Vagina (tissue), 2 donors: ENCODE results near the gene TTC3. TPM values are rescaled to one million over a fixed set of nuclear protein-coding genes. Genes with fewer than 3 reads are reported as not detected.

ENCODE experiments used
- DNase-seq, 2 donors: peaks; one replicate each; pipeline ENCODE4 v3.0.0-alpha.2; 2017; ENCODE audit errors: extremely low spot score in 2 of 2
- H3K27ac ChIP-seq: fragments of 200-600 bp; sonication (generic); one replicate; pipeline ENCODE4 v1.5.1; 2019
- H3K27me3 ChIP-seq: fragments of 200-600 bp; sonication (generic); one replicate; pipeline ENCODE4 v1.5.1; 2019
- H3K36me3 ChIP-seq, 2 donors: fragments of 200-600 bp; sonication (generic); one replicate each; pipeline ENCODE4 v1.5.1; 2017 to 2019
- H3K4me1 ChIP-seq: fragments of 200-600 bp; sonication (generic); one replicate; pipeline ENCODE4 v1.5.1; 2019
- H3K4me3 ChIP-seq, 2 donors: fragments of 200-600 bp; sonication (generic); 1 replicate in 1 of 2; 2 replicates in 1 of 2; pipeline ENCODE4 v1.5.1; 2016 to 2019
- H3K9me3 ChIP-seq: fragments of 200-600 bp; sonication (generic); one replicate; pipeline ENCODE4 v1.5.1; 2019
- POLR2A ChIP-seq, 2 donors: fragments of 450-650 bp; IDR thresholded peaks; one replicate each; pipeline ENCODE4 v1.6.1; 2017; ENCODE audit warnings: antibody characterized with exemption in 2 of 2, mild to moderate bottlenecking in 2 of 2, moderate library complexity in 2 of 2
- POLR2AphosphoS5 ChIP-seq, 2 donors: sonication (generic); formaldehyde crosslinking; IDR thresholded peaks; one replicate each; pipeline ENCODE4 v1.9.0; 2017; ENCODE audit warnings: antibody characterized with exemption in 2 of 2, mild to moderate bottlenecking in 2 of 2, low read depth in 1 of 2; ENCODE audit not compliant: insufficient read depth in 1 of 2
- intact Hi-C: fragments of 100-400 bp; cut with DNase I; formaldehyde crosslinking; loops from one replicate; pipeline ENCODE4 v1.15.1; 2023
- total RNA-seq: library from RNA; depleted of rRNA; stranded (reverse); fragments of >200 nt; gene quantifications from one replicate; pipeline ENCODE4 v1.2.3, GENCODE V29; 2016
- TF ChIP-seq, protein P1 (sequence below), 3 experiments: fragments of 450-650 bp in 2 of 3; fragments of 200-600 bp in 1 of 3; sonication (generic) in 1 of 3; IDR thresholded peaks; one replicate each; pipeline ENCODE4 v1.5.1; 2017 to 2019; ENCODE audit warnings: antibody characterized with exemption in 3 of 3, mild to moderate bottlenecking in 2 of 3, moderate library complexity in 2 of 3

The TTC3 gene
- total RNA-seq, 1 donor from 2014 or later: 98.0 TPM

DNA sequence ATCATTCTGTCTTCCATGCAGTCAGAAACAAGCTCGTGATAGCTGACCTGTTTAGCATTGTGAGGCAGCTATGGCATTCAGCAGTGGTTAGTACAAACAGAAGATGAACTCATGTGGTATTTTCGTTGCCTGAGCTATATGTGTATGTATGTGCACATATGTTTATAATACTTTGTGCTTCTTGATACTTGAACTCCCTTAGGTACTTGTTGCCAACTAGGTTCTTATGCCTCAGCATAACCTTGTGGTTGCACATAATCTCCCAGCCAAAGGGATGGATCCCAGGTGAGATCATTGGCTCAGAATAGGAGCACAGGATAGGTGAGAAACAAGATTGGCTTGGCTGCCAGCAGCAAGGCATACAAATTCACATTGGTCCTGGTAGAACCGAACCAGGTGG, 108.0 kb downstream of the TTC3 start:
- DNase-seq: no peak
- H3K27ac ChIP-seq: no peak overlapping the region
- H3K36me3 ChIP-seq: peaks cover 0 to 10% of the 10 kb centered on the region in 2 donors
- no peaks in the 10 kb centered on the region for H3K4me1 ChIP-seq
- no peak overlapping the region for H3K4me3 ChIP-seq
- H3K27me3 ChIP-seq: no peaks in the 10 kb centered on the region
- H3K9me3 ChIP-seq: no peaks in the 10 kb centered on the region
- intact Hi-C loops: no loop called here
- TF ChIP-seq, protein P1, sequence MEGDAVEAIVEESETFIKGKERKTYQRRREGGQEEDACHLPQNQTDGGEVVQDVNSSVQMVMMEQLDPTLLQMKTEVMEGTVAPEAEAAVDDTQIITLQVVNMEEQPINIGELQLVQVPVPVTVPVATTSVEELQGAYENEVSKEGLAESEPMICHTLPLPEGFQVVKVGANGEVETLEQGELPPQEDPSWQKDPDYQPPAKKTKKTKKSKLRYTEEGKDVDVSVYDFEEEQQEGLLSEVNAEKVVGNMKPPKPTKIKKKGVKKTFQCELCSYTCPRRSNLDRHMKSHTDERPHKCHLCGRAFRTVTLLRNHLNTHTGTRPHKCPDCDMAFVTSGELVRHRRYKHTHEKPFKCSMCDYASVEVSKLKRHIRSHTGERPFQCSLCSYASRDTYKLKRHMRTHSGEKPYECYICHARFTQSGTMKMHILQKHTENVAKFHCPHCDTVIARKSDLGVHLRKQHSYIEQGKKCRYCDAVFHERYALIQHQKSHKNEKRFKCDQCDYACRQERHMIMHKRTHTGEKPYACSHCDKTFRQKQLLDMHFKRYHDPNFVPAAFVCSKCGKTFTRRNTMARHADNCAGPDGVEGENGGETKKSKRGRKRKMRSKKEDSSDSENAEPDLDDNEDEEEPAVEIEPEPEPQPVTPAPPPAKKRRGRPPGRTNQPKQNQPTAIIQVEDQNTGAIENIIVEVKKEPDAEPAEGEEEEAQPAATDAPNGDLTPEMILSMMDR (IDR thresholded peaks at IDR 0.05): no peak
- TF ChIP-seq POLR2A (IDR thresholded peaks at IDR 0.05) (no peak), POLR2AphosphoS5 (IDR thresholded peaks at IDR 0.05; ENCODE audit: insufficient read depth in 1 of 2, low read depth in 1 of 2) (no peak)

DNA sequence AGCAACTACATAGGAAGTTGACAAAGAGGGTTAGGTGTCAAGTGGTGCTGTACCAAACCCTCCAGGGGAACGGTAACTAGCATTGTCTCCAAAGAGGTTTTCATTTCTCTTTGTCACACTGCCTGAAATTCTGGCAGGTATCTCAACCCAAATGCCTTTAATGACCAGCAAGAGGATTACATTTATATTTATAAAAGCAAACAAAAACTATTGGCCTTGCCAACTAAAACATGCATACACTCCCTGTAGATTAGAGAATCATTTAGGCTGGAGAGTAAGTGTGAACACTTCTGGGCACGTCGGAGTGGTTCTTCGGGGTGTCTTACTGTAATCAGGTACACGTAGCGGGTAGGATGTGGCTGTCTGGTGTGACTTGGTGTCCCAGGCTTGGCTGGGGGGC, 109.2 kb downstream of the TTC3 start:
- Histone ChIP-seq H3K36me3 (peaks cover 0 to 14% of the 10 kb centered on the region in 2 donors), H3K4me1 (no peaks in the 10 kb centered on the region), H3K4me3 (no peak overlapping the region), H3K27me3 (no peaks in the 10 kb centered on the region), H3K27ac (no peak overlapping the region), H3K9me3 (no peaks in the 10 kb centered on the region)
- TF ChIP-seq, protein P1 (IDR thresholded peaks at IDR 0.05): no peak
- no peak for TF ChIP-seq POLR2AphosphoS5 (IDR thresholded peaks at IDR 0.05; ENCODE audit: insufficient read depth in 1 of 2, low read depth in 1 of 2)
- no peak for TF ChIP-seq POLR2A (IDR thresholded peaks at IDR 0.05)
- DNase-seq: no peak
- intact Hi-C loops: no loop called here

DNA sequence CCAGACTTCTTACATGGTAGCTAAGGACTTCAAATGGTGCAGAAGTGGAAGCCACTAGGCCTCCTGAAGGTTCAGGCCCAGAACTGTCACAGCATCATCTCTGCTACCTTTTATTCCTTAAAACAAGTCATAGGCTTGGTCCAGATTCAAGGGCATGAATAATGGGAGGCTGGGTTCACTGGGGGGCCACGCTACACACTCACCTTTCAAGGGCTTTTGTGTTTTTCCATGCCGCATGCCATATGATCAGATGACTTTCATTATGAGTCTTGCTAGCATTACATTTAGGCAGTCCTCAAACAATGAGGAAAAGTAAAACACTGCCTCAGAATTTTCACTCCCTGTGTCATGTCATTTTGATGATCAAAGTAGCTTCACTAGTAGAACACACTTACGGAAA, 110.7 kb downstream of the TTC3 start:
- no peak for TF ChIP-seq POLR2A (IDR thresholded peaks at IDR 0.05)
- no peak for TF ChIP-seq POLR2AphosphoS5 (IDR thresholded peaks at IDR 0.05; ENCODE audit: insufficient read depth in 1 of 2, low read depth in 1 of 2)
- TF ChIP-seq, protein P1 (IDR thresholded peaks at IDR 0.05): no peak
- no peaks in the 10 kb centered on the region for H3K27me3 ChIP-seq
- H3K4me3 ChIP-seq: no peak overlapping the region
- no peak for DNase-seq
- no peaks in the 10 kb centered on the region for H3K9me3 ChIP-seq
- peaks cover under 1 to 25% of the 10 kb centered on the region in 2 donors for H3K36me3 ChIP-seq
- H3K27ac ChIP-seq: no peak overlapping the region
- intact Hi-C loops: no loop called here
- no peaks in the 10 kb centered on the region for H3K4me1 ChIP-seq

DNA sequence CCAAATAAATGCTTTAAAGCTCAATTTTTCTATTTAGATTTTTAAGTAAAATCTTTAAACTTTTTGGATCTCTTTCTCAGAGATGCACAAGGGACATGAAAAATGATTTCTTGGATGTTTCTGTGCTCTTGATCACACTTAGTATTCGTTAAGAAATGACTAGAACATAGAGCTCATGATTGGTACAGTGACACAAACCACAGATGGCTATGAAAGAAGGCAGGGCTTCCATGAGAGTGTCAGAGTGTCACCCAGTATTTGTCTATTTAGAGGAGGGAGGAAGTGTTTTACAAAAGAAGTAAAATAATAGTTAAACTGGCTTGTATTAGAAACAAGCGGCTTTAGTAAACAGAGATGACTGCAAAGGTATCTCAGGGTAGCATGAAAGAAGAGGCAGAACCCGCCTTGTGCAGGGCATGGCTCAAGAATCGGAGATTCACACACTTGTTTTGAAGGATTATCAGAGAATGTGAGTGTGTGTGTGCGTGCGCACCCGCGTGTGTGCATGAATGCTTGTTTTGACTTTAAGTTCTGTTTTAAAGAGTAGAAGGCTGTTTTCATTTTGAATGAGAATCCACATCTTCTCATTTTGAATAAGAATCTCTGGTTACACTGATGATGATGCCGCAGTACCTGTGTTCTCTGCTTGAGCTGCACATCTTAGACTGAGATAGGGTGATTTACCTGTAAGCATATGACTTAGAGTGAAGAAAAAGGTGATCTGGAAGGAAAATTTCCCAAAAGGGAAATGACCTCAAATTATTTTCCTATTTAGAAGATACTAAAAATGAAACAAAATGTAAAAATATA, 111.9 kb downstream of the TTC3 start:
- H3K4me3 ChIP-seq: no peak overlapping the region
- intact Hi-C loops: no loop called here
- DNase-seq: no peak
- TF ChIP-seq POLR2A (IDR thresholded peaks at IDR 0.05): no peak
- no peak for TF ChIP-seq POLR2AphosphoS5 (IDR thresholded peaks at IDR 0.05; ENCODE audit: insufficient read depth in 1 of 2, low read depth in 1 of 2)
- TF ChIP-seq, protein P1 (IDR thresholded peaks at IDR 0.05): no peak
- no peak overlapping the region for H3K27ac ChIP-seq
- no peaks in the 10 kb centered on the region for H3K27me3 ChIP-seq
- no peaks in the 10 kb centered on the region for H3K9me3 ChIP-seq
- no peaks in the 10 kb centered on the region for H3K4me1 ChIP-seq
- peaks cover 4 to 31% of the 10 kb centered on the region in 2 donors for H3K36me3 ChIP-seq

DNA sequence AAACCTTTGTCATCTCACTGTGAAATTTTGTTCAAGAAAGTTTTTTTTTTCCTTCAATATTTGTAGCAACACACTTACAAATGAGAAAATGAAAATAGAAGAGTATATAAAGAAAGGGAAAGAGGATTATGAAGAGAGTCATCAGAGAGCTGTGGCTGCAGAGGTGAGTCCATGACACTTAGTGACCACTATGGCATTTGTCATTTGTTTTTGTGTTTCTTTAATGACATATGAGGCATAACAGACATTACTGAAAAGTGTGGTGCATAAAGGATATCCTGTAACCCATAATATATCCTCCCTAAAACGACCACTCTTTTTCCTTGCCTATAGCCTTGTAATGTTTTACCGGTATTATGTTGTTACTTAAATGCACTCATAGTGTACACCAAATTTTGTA, 113.9 kb downstream of the TTC3 start:
- H3K27me3 ChIP-seq: no peaks in the 10 kb centered on the region
- H3K4me3 ChIP-seq: no peak overlapping the region
- H3K27ac ChIP-seq: no peak overlapping the region
- intact Hi-C loops: no loop called here
- H3K36me3 ChIP-seq: peaks cover 4 to 33% of the 10 kb centered on the region in 2 donors
- no peaks in the 10 kb centered on the region for H3K9me3 ChIP-seq
- no peaks in the 10 kb centered on the region for H3K4me1 ChIP-seq
- TF ChIP-seq, protein P1 (IDR thresholded peaks at IDR 0.05): no peak
- no peak for TF ChIP-seq POLR2AphosphoS5 (IDR thresholded peaks at IDR 0.05; ENCODE audit: insufficient read depth in 1 of 2, low read depth in 1 of 2)
- no peak for TF ChIP-seq POLR2A (IDR thresholded peaks at IDR 0.05)
- no peak for DNase-seq
